SU-DHL-6 (cell line): ENCODE data around the gene KLHL22.

ENCODE experiments used
- CTCF ChIP-seq: fragments of 200-600 bp; sonication (generic); IDR thresholded peaks from one replicate; pipeline ENCODE4 v1.5.1; 2017; ENCODE audit warnings: antibody characterized with exemption, mild to moderate bottlenecking, low read length, moderate library complexity; ENCODE audit not compliant: insufficient read depth, poor library complexity, severe bottlenecking
- EZH2phosphoT487 ChIP-seq: fragments of 200-600 bp; sonication (generic), shearing (Covaris generic); conservative IDR thresholded peaks from 2 replicates; pipeline ENCODE4 v1.6.1; 2018; ENCODE audit warnings: mild to moderate bottlenecking, antibody characterized with exemption, low read length, moderate library complexity, mixed read lengths

GRCh38 chr22:20441631-20442484, 53.7 kb downstream of the KLHL22 start:
- no peak for TF ChIP-seq CTCF
- no peak for TF ChIP-seq EZH2phosphoT487
